GM12865 (cell line): ENCODE measurements around the gene SLC26A11.
A peak's percentile ranks its signal among the peaks of the same experiment; 100 is the strongest.

Experiments
- DNase-seq: peaks from one replicate; pipeline ENCODE4 v3.0.0; 2010; ENCODE audit warnings: low read depth
- H3K4me3 ChIP-seq: 2 replicates; pipeline ENCODE4 v1.5.1; 2011; ENCODE audit warnings: mild to moderate bottlenecking, low read depth, low read length, control low read depth
- CTCF ChIP-seq: IDR thresholded peaks from 2 replicates; pipeline ENCODE4 v1.5.1; 2011; ENCODE audit warnings: low read length, control low read depth, low read depth, inconsistent platforms; ENCODE audit not compliant: insufficient read depth; ENCODE audit errors: missing control alignments

Gene SLC26A11

GRCh38 chr17:80247561-80247960 lies 27.3 kb downstream of the SLC26A11 start:
- no peak for DNase-seq
- TF ChIP-seq CTCF: no peak
- H3K4me3 ChIP-seq: no peak overlapping the region

GRCh38 chr17:80248001-80248893 lies 28.0 kb downstream of the SLC26A11 start:
- no peak overlapping the region for H3K4me3 ChIP-seq
- no peak for TF ChIP-seq CTCF
- DNase-seq: no peak

GRCh38 chr17:80248894-80249710 lies 28.9 kb downstream of the SLC26A11 start:
- no peak for DNase-seq
- H3K4me3 ChIP-seq: no peak overlapping the region
- no peak for TF ChIP-seq CTCF

- no peak overlapping the region for H3K4me3 ChIP-seq
- no peak for DNase-seq
- TF ChIP-seq CTCF: no peak
Measured at GRCh38 chr17:80251966-80252365, 31.7 kb downstream of the SLC26A11 start.

GRCh38 chr17:80252871-80253270 lies 32.6 kb downstream of the SLC26A11 start:
- TF ChIP-seq CTCF: peak; percentile 80
- no peak overlapping the region for H3K4me3 ChIP-seq
- DNase-seq: peak; percentile 83

GRCh38 chr17:80253631-80254395 lies 33.6 kb downstream of the SLC26A11 start:
- DNase-seq: no peak
- H3K4me3 ChIP-seq: no peak overlapping the region
- no peak for TF ChIP-seq CTCF
